HG03442 (cell line): ENCODE results near the gene COX19.
"Not testable (repeated sequence)": the region's sequence is repeated elsewhere in the genome, so short reads cannot be mapped to it uniquely, and the experiment has no call there.

Source experiments
- ATAC-seq: cut with Tn5 transposase; IDR thresholded peaks from one replicate; pipeline ENCODE4 v1.9.1; 2021; ENCODE audit warnings: mild to moderate bottlenecking, moderate library complexity; ENCODE audit not compliant: unreplicated experiment

The COX19 gene

GRCh38 chr7:931871-932650 lies 43.3 kb downstream of the COX19 start:
- ATAC-seq = no peak

- no peak for ATAC-seq
Observed at GRCh38 chr7:930975-931758, 44.2 kb downstream of the COX19 start.

- ATAC-seq = no peak
Observed at GRCh38 chr7:929311-929711, 46.0 kb downstream of the COX19 start.

GRCh38 chr7:927031-927671 lies 48.2 kb downstream of the COX19 start:
- ATAC-seq = no peak

- ATAC-seq = no peak
Observed at GRCh38 chr7:926061-927030, 49.0 kb downstream of the COX19 start.

- ATAC-seq = no peak
Observed at GRCh38 chr7:925601-926000, 49.7 kb downstream of the COX19 start.

GRCh38 chr7:924541-925231 lies 50.7 kb downstream of the COX19 start:
- peak; percentile 45 for ATAC-seq

- not testable (repeated sequence) for ATAC-seq
Observed at GRCh38 chr7:924042-924441, 51.3 kb downstream of the COX19 start.

GRCh38 chr7:923108-924041 lies 52.0 kb downstream of the COX19 start:
- ATAC-seq = peak; percentile 72

GRCh38 chr7:922334-923107 lies 52.8 kb downstream of the COX19 start:
- peak; percentile 2 for ATAC-seq

GRCh38 chr7:921581-922333 lies 53.6 kb downstream of the COX19 start:
- no peak for ATAC-seq

GRCh38 chr7:921071-921461 lies 54.3 kb downstream of the COX19 start:
- ATAC-seq = no peak

- no peak for ATAC-seq
Observed at GRCh38 chr7:920351-921070, 54.8 kb downstream of the COX19 start.

GRCh38 chr7:919924-920341 lies 55.4 kb downstream of the COX19 start:
- no peak for ATAC-seq

GRCh38 chr7:919114-919442 lies 56.3 kb downstream of the COX19 start:
- no peak for ATAC-seq

- no peak for ATAC-seq
Observed at GRCh38 chr7:918441-919113, 56.8 kb downstream of the COX19 start.

GRCh38 chr7:918118-918425 lies 57.3 kb downstream of the COX19 start:
- no peak for ATAC-seq
